HG03039 (cell line): ENCODE data around the gene TBC1D14.

Source experiments
- ATAC-seq: cut with Tn5 transposase; IDR thresholded peaks from one replicate; pipeline ENCODE4 v1.9.1; 2021; ENCODE audit warnings: mild to moderate bottlenecking, moderate library complexity; ENCODE audit not compliant: unreplicated experiment

TBC1D14 gene

DNA sequence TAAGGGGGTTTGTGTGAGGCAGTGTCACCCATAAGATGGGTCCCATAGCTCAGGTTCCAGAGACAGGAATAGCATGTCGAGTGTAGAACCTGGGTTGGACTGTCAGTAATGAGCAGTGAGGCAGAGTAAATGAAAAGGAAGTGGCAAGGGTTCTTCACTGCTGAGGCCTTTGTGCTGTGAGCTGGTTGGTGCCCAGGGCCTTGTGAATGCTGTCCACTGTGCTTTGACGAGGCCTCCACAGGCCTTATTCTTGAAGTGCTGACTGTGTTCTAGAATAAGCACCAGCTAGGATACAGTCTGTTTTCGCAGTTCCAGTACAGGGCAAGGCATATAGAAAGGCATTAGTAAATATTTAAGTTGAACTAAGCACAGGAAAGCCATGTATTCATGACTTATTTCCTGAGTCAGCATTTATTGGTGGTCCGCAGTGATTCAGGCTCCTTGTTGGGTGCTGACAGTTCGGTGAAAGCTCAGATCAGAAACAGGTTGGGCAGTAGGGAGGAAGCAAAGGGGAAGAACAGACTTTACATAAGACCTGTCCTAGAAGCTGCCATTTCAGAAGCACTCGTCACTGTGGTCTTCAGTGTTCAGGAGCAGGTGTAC lies 107.9 kb downstream of the TBC1D14 start:
- no peak for ATAC-seq

GRCh38 chr4:7018281-7018680 lies 108.7 kb downstream of the TBC1D14 start:
- no peak for ATAC-seq

DNA sequence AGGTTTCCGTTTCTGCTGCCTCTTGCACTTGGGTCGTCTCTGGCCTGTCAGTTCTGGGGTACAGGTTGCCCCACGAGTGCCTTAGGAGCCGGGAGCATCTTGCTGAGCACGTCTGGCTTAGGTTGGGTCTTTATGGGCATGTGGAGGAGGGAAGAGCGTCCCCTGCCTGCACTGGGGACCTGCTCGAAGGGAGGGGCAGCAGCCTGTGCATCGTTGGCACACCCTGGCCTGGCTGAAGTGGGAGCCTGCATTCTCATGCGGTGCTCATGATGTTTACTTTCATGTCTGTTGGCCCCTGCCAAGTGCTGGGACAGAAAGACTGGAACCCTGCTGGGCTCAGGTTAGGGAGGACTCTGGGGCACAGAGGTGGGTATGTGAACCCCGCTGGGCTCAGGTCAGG lies 109.7 kb downstream of the TBC1D14 start:
- no peak for ATAC-seq

DNA sequence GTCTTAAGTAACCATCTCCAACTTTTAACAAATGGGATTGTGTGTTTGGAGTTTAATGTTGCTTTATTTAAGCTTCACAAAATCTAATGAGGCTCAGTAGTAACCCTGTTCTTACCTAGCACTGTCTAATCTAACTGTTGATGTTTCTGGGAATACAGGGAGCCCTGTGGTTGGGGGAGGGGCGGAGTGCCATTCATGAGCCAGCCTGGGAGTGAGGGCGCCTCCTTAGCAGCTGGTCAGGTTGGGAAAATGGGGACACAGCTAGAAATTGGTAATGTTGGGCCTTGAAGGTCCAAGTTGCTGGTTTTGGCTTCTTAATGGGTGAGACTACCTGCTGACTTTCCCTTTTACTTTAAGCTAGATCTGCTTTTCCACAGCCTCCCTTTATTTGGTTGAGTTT lies 110.7 kb downstream of the TBC1D14 start:
- no peak for ATAC-seq

GRCh38 chr4:7020856-7021255 lies 111.2 kb downstream of the TBC1D14 start:
- ATAC-seq: no peak

DNA sequence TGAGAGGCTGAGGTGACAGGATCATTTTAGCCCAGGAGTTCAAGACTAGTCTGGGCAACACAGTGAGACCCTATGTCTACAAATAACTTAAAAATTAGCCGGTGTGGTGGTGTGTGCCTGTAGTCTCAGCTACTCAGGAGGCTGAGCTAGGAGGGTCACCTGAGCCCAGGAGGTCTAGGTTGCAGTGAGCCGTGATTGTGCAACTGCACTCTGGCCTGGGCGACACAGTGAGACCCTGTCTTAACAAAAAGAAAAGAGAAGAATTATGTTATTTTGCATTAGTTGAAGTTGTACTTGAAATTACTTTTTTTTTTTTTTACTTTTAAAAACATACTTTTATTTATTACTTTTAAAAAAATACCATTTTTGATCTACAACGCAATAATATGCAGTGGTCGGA lies 111.7 kb downstream of the TBC1D14 start:
- no peak for ATAC-seq

DNA sequence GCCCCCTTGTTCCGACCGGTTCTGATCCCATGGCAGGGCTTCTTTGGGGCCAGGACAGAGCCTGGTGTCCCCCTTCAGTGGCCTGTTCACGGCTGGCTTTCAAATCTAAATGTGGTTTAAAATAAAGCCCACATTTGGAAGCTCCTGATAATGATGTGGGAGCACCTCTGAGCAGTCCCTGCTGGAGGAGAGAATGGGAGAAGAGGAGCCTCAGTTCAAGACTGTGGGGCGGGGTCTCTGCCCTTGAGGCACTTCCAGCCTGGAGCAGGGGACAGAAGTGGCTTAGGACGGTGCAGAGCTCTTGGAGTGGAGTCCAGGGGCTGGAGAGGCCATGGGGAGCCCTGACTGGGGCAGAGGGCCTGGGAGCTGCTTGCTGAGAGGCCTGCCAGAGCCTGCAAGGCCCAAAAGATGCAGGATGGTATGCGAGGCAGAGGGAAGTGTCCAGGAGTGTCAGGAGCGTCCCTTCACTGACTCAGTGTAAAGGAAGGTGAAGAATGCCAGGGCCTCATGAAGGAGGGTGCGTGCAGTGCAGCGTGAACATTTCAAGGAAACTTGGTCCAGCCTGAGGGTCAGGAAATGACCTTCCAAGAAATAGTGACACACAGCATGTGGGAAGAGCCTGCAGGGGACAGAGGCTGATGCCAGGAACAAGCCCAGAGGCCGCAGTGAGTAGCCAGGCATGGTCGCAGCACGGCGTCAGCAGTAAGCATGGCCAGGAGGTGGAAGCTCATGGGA lies 112.5 kb downstream of the TBC1D14 start:
- ATAC-seq: no peak

DNA sequence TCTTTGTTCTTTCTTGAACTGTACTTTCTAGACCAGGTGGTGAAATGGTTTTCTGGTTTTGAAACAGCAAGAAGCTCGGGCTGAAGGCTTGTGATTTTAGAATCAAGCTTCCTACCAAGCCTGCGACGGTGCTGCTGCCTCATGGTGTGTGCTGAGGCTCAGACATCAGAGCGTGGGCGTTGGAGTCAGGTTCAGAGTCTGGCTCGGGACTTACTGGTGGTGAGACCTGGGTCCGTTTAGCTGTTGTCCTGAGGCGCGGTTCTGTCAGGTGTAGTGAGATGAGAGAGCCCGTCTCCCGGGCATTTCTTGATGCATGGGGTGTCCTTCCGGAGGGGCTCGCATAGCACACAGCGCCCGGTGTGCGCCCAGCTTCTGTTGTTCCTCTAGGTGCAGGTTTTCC lies 113.9 kb downstream of the TBC1D14 start:
- no peak for ATAC-seq

DNA sequence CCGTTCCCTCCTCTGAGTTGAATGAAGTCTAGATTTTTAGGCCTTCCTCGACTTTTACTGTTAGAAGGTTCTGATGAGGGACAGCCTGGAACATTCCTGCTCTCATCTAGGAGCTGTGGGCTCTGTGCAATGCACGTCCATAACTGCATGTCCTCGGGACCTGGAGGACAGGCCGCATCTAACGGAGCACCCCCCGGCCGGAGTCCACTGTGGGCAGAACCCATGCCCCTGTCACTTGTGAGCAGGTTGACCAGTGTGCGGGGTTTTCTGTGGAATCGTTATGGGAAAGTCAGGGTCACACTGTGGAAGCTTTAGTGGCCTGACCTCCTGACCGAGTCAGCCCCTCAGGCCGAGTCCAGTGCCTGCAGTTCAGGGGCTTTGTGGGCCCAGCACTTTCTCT lies 114.3 kb downstream of the TBC1D14 start:
- no peak for ATAC-seq

DNA sequence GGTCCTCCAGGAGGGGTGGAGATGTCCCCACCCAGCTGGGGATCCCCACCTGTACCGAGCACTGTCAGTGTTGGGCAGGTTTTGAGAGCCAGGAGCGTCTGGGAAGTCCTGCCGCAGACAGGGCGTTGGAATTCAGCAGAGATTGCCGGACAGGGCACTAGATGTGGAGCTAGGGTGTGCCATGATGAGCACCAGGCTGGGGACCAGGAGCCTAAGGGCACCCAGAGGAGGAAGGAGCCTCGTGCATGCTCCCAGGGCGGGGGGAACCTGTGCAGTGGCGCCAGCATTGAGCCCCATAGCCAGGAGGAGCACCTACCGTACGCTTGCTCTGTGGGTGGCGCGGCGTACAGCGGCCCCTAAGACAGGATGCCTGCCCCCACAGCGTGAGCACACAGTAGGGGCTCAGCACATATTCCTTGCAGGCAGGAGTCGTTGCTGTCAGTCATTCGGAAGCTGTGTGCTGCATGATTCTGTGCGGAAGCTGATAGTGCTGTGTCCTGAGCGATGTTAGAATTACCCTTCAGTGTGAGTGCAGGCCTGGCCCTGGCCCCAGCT lies 114.8 kb downstream of the TBC1D14 start:
- ATAC-seq: no peak

DNA sequence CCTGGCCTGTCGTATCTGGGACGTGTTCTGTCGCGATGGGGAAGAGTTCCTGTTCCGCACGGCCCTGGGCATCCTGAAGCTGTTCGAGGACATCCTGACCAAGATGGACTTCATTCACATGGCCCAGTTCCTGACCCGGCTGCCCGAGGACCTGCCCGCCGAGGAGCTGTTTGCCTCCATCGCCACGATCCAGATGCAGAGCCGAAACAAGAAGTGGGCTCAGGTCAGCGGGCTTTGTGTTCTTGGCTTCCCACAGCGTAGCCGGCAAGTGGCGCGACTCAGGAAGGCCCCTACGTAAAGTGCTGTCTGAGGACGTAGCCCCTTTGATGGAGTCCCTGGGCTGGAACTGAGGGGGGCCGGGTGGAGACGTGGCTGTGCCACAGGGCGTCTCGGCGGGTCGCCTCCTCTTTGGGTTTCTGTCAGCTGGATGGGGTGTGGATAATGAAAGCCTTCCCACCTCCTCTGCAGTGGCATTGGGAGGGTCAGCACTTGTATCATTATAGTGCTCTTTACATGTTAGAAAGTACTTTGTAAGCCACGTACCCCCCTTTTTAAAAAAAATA lies 115.5 kb downstream of the TBC1D14 start:
- no peak for ATAC-seq

GRCh38 chr4:7026107-7026506 lies 116.5 kb downstream of the TBC1D14 start:
- no peak for ATAC-seq

GRCh38 chr4:7027284-7027683 lies 117.7 kb downstream of the TBC1D14 start:
- ATAC-seq: no peak

DNA sequence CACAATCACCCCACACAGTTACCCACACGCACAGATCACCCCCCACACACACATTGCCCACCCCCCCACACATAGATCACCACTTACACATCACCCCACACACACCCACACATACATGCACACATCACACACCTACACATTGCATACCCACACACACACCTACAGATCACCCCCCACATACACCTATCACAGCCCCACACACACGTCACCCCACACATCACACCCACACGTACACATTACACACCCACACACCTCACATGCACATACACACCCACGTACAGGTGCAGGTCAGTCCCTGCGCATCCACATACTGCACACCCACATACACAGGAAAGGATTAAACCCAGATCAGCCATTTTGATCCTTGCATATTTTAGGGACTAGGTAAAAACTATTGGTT lies 118.3 kb downstream of the TBC1D14 start:
- ATAC-seq: no peak

DNA sequence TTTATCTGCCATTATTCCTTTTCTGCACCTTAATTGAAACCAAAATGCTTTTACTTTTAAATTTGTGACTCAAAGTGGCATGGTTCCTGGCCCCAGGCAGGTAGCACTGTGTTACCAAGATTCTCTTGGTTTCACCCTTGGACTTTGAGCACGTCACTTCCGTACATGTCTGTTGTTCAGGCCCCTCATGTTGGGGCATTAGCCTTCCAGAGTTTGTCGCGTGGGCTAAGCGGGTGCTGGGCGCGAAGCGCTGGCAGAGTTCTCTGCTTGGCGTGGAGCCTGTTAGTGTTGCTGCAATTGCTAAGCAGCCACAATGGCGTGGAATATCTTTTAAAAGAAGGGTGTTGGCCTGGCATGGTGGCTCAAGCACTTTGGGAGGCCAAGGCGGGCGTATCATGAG lies 119.6 kb downstream of the TBC1D14 start:
- no peak for ATAC-seq

GRCh38 chr4:7029921-7030320 lies 120.3 kb downstream of the TBC1D14 start:
- ATAC-seq: no peak

DNA sequence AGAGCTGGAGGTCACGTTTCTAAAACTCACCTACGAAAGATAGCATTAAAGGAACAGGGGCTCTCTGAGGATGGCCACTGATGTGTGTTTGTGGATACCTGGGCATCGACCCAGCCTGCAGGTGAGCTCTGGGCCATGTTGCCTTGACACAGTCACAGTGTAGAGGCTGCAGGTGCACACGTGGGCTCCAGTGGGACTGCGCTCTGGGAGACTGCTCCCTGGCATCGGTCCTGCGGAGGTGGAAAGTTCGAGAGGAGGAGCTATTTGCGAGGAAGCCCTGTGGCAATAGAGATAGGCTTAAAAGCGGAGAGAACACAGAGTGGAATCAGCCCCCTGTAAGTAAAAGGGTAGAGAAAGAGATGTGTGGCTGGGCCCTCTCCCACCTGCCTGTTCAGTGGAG lies 121.2 kb downstream of the TBC1D14 start:
- no peak for ATAC-seq

GRCh38 chr4:7031558-7032449 lies 122.2 kb downstream of the TBC1D14 start:
- ATAC-seq: no peak

GRCh38 chr4:7032596-7032995 lies 123.0 kb downstream of the TBC1D14 start:
- ATAC-seq: no peak

GRCh38 chr4:7034262-7035081 lies 124.8 kb downstream of the TBC1D14 start:
- no peak for ATAC-seq
